Gastroesophageal sphincter (tissue), 3 donors: ENCODE data around the gene SMARCA1.

Experiments
- CTCF ChIP-seq, 4 experiments: fragments of 200-600 bp in 2 of 4; fragments of 450-650 bp in 2 of 4; sonication (generic) in 1 of 4; IDR thresholded peaks; one replicate each; pipeline ENCODE4 v1.5.1; 2017 to 2019; ENCODE audit warnings: antibody characterized with exemption in 4 of 4, mild to moderate bottlenecking in 2 of 4, moderate library complexity in 2 of 4
- EP300 ChIP-seq: sonication (generic); formaldehyde crosslinking; IDR thresholded peaks from one replicate; pipeline ENCODE4 v1.6.1; 2017; ENCODE audit warnings: antibody characterized with exemption, mild to moderate bottlenecking
- POLR2A ChIP-seq, 2 donors: fragments of 450-650 bp; IDR thresholded peaks; one replicate each; pipeline ENCODE4 v1.6.1; 2017; ENCODE audit warnings: antibody characterized with exemption in 2 of 2, mild to moderate bottlenecking in 2 of 2, moderate library complexity in 1 of 2
- POLR2AphosphoS5 ChIP-seq: sonication (generic); formaldehyde crosslinking; IDR thresholded peaks from one replicate; pipeline ENCODE4 v1.6.1; 2017; ENCODE audit warnings: antibody characterized with exemption

DNA sequence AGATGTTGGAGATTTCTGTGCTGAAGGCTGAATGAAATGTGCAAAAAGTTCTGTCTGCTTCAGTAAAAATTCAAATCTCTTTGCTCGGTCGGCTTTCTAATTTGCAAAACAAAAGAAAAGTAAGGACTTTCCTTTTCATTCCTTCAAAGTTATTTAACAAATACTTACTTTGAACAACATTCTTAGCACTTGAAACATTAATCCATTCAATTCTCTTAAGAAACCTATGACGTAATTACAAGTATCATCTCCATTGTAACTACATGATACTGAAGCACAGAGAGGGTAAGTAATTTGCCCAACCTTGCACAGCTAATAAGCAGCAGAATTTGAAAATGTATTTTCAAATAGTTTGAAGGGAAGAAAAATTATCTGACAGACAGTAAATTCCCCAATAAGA lies 6.9 kb downstream of the SMARCA1 start:
- TF ChIP-seq CTCF (IDR thresholded peaks at IDR 0.05) (no peak), POLR2AphosphoS5 (no peak), POLR2A (IDR thresholded peaks at IDR 0.05) (no peak), EP300 (no peak)
